ENCODE measurements around the gene ZFYVE16.

DNA sequence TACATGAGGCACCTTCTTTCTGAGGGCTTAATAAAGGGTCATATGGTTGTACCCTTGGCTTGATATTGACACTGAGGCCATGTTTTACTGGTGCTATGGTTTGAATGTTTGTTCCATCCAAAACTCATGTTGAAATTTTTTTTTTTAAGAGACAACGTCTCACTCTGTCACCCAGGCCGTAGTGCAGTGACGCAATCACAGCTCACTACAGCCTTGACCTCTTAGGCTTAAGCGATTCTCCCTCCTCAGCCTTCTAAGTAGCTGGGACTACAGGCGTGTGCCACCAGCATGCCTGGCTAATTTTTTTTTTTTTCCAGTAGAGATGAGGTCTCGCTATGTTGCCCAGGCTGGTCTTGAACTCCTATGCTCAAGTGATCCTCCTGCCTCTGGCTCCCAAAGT is 101.0 kb downstream of the ZFYVE16 start:
- TF ChIP-seq, protein P1, sequence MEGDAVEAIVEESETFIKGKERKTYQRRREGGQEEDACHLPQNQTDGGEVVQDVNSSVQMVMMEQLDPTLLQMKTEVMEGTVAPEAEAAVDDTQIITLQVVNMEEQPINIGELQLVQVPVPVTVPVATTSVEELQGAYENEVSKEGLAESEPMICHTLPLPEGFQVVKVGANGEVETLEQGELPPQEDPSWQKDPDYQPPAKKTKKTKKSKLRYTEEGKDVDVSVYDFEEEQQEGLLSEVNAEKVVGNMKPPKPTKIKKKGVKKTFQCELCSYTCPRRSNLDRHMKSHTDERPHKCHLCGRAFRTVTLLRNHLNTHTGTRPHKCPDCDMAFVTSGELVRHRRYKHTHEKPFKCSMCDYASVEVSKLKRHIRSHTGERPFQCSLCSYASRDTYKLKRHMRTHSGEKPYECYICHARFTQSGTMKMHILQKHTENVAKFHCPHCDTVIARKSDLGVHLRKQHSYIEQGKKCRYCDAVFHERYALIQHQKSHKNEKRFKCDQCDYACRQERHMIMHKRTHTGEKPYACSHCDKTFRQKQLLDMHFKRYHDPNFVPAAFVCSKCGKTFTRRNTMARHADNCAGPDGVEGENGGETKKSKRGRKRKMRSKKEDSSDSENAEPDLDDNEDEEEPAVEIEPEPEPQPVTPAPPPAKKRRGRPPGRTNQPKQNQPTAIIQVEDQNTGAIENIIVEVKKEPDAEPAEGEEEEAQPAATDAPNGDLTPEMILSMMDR (conservative IDR thresholded peaks at IDR 0.05 in 1 of 2, IDR thresholded peaks at IDR 0.05 in 1 of 2; ENCODE audit: low read depth in 1 of 2, low read length in 2 of 2) = no peak
- no peak for TF ChIP-seq EZH2 (IDR thresholded peaks at IDR 0.05; ENCODE audit: low read length, missing control alignments)
